ENCODE data around the gene GIMAP6.
"Not testable (repeated sequence)": the region's sequence is repeated elsewhere in the genome, so short reads cannot be mapped to it uniquely, and the experiment has no call there.

Gene GIMAP6

DNA sequence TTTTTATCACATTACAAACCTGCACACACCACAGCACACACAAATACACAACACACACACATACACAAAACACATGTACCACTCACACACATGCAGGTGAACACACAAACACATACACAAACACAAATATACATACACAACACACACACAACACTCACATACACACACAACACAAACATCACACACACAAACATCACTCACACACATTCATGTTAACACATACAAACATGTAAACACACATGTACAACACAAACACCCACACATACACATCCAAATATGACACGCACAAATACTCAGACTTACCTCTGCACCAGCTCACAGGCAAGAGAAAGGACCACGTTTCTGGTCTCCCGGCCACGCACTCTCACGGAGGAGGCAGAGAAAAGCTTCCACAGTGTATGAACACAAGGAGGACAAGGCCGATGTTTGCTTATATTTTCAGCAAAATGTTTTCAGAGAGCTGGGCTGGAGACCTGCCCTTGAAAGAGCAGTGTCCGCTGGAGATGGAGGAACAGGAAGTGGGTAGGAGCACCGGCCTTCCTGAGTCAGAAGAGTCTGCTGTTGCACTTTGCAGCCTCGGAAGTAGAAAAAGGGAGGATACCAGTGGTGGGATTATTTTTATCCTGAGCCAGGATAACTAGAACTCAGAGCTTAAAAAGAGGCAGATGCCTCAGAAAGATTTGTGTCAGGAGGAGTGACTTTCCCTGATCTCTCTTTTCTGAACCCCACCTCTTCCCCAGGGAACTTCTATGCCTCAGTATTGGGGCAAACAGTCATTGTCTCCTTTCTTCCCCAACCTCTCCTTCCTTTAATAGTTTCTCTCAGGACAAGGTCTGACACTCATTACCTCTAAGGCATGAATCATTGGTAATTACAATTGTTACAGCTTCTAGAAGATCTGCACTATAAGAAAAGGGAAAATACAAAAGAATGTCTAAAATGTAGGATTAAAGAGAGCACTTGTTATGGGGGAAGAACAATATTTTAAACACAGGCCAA lies at the start of gene GIMAP6:
GIMAP6 (minus strand) TSS at position 520 of the 999 bp plus-strand sequence. CDS start 2,243 bp downstream, outside the sequence.
- peak; percentile 59 for DNase-seq

DNA sequence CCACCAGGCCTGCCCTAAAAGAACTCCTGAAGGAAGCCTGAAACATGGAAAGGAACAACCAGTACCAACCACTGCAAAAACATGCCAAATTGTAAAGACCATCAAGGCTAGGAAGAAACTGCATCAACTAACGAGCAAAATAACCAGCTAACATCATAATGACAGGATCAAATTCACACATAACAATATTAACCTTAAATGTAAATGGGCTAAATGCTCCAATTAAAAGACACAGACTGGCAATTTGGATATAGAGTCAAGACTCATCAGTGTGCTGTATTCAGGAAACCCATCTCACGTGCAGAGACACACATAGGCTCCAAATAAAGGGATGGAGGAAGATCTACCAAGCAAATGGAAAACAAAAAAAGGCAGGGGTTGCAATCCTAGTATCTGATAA lies 48.2 kb upstream of the GIMAP6 start:
- DNase-seq, result not testable (repeated sequence)

DNA sequence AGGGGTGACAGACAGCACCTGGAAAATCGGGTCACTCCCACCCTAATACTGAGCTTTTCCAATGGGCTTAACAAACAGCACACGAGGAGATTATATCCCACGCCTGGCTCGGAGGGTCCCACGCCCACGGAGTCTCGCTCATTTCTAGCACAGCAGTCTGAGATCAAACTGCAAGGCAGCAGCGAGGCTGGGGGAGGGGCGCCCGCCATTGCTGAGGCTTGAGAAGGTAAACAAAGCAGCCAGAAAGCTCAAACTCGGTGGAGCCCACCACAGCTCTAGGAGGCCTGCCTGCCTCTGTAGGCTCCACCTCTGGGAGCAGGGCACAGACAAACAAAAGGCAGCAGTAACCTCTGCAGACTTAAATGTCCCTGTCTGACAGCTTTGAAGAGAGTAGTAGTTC lies 46.4 kb upstream of the GIMAP6 start:
- DNase-seq, result peak; percentile 67

DNA sequence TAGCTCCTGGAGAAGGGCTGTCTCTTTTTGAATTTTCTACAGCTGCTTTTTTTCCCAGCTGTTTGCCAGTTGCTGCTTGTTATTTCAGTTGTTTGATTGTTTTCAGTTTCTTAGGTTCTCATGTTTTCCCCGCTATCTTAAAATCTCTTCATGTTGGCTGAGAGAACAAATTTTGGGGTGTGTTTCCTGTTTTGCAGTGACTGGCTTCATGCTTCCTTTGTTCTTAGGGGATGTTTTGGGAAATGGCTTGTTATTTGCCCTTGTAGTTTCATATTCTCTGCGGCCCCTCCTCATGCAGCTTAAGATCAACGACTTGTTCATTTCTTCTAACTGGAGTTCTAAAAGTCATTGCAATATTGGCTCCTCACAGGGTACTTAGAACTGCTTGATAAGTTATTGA lies 44.7 kb upstream of the GIMAP6 start:
- not testable (repeated sequence) for DNase-seq

DNA sequence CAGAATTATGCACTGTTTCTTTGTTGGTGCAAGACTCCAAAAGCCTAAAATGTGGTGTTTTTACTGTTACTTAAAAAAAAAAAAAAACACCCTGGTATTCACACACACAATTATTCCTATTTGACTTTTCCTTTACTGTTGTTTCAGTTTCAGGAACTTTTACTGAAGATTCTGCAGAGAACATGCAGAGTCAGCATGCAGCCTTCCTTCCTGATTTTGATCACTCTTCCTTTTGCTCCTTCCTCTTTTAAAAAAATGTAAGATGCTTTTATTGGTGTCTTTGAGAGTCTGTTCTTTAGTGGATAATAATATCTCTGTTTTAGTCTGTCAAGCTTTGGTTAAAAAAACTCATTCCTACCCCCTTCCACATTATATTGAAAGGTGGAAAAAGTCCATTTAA lies 44.1 kb upstream of the GIMAP6 start:
- DNase-seq, result not testable (repeated sequence)

DNA sequence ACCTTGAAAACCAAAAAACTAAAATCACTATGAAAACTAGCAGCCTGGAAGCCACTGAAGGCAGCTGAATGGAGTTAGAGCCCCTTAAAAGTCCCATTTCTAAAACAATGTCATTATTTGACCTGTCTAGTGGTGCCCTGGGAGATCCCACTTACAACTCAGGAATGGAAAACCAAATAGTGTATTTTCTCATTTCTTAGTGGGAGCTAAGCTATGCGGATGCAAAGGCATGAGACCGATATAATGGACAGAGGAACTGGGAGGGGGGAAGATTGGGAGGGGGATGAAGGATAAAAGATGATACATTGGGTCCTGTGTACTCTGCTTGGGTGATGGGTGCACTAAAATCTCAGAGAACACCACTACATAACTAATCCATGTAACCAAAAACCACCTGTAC lies 43.5 kb upstream of the GIMAP6 start:
- DNase-seq, result no peak

DNA sequence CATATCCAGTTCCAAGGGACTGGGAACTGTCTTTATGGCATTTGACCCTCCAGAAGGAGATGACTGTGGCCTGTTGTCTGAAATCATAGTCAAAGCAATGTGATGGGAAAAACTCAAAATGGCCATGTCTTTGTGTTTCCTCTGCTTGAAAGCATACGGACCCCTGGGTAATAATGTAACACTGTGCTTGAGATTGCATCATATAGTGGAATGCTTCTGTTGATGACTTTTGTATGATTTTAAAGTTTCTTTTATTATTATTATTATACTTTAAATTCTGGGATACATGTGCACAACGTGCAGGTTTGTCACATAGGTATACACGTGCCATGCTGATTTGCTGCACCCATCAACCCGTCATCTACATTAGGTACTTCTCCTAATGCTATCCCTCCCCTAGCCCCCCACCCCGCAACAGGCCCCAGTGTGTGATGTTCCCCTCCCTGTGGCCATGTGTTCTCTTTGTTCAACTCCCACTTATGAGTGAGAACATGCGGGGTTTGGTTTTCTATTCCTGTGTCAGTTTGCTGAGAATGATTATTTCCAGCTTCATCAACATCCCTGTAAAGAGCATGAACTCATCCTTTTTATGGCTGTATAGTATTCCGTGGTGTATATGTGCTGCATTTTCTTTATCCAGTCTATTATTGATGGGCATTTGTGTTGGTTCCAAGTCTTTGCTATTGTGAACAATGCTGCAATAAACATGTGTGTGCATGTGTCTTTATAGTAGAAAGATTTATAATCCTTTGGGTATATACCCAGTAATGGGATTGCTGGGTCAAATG lies 39.8 kb upstream of the GIMAP6 start:
- DNase-seq, result not testable (repeated sequence)

DNA sequence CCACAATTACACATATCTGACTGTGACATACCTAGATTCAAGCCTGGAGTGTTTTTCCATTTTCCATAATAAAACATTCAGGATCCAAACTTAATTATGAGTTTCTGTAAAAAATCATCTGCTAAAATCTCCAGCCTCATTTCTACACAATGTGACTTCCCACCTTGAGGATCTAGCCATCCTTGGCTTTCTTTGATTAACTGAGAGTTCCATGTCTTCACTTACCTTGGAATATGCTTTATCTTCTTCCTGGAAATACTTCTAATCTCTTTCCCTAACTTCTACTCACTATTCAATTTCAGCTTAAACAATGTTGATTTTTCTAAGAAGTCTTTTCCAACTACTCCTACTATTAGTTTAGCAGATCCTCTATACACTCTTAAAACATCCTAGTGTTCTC lies 36.8 kb upstream of the GIMAP6 start:
- no peak for DNase-seq

DNA sequence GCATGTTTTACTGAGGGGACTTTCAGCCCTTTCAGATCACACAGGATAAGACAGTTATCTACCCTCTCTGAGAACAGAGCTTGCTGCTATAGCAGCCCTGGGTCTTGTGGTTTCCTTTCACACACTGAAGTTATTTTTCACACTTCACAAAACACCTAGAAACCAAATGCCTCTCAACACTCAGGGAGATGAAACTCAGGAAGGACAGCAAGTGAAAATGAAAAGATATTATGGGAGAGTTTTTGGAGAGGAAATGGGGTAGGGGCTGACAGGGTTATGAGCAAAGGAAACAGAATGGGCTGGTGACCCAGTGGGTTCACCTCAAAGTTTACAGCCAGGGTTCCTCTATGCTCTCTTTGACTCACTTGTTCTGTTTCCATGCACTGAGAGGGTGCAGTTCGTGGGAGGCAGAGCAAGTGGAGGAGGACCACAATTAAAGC lies 36.3 kb upstream of the GIMAP6 start:
- DNase-seq, result peak; percentile 70

DNA sequence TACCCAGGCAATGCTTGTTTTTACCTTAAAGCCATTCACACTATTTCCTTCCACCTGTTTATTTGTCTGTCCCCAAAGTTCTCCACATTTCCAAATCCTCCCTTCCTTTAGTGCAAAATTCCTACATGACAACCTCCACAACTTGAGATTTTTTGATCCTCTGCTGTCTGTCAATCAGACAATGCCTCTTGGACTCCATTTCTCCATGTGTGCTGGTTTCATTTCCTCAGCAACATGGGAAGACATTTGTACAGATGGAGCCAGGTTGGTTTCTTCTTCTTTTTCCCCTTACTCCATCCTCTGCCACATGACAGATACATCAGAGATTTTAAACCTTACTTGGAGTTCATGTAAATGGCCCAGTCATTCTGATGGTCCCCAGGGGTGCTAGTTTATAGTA lies 34.2 kb upstream of the GIMAP6 start:
- no peak for DNase-seq

DNA sequence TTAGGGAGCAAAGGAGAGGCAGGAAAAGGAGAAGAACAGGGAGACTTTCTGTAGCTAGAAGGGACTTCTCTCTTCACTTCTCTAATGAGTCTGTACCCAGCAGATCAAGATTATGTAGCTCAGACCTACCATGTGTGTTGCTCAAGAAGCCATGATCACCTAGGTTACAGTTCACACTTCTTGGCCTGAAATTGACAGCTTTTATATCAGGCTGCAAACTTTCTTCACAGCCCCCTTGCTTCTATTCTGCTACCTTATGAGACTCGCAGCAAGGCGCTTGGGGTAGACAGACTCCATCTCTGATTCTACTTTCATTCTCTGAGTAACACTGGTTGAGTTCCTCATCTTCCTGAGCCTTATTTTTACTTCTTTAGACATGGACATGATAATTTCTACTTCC lies 33.7 kb upstream of the GIMAP6 start:
- no peak for DNase-seq

DNA sequence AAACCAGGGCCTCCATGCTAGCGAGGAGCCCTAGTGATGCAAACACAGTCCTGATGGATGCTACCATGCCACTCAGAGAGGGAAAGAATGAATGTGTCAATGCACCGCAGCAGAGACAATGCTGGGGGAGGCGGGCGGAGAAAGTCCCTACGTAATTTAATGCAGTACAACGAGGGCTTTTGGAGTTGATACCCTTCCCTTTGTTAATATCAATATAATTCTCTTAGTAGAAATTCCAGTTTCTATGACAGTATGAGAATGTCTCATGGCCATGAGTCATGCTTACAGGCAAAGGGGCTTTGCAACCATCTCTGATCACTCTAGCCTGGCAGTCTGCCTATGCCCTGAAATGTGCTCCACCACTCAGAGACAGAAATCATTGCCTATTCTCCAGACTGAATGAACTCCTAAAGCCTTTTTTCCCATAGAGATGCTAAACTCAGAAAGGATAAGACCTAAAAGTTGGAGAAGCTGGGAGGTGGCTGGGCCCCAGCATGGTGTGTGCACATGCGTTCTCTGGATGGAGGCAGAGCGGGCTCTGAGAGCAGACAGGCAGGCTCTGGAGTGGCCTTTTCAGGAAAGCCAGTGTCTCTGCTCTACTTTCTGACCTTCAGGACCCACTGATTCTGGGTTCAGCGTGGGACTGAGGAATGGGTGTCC lies 33.0 kb upstream of the GIMAP6 start:
- peak; percentile 66 for DNase-seq

DNA sequence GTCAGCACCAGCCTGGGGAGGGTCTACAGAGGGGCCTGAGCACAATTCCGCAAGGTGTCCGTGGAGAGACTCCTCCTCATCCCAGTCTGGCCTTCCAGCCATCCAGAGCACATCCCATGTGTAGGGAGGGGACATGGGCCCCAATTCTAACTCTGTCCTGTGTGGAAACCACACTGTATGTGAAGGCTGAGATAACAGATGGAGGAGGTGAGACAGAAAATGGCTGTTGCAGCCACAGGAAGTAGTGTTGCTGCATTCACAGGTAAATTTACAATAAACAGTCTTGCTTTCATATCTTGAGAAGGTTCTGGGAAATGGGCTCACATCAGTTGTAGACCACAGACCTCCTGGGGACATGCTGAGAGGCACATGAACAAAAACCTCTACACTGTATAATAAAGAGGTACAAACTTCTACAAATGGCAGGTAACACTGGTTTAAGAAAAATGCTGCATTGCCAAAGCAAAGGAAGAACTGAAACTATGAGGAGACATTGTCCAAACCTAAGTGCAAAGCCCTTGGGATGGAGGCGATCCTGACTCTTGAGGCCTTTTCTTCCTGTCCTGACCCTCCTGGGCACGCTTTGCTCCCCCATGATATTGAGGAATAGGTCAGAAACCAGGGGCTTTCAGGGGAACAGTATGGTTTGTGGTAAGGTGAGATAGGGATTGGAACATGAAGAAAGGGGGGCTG lies 31.8 kb upstream of the GIMAP6 start:
- no peak for DNase-seq

DNA sequence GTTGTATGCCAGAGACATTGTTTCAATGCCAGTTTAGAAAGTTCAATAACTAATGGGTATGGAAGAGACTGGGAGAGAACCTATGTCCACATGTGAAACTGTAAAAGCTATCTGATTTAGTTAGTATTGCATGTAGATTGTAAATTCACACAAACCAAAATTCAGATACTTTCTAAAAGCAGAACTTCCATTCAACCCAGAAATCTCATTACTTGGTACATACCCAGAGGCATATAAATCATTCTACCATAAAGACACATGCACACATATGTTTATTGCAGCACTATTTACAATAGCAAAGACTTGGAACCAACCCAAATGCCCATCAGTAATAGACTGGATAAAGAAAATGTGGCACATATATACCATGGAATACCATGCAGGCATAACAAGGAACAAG lies 30.6 kb upstream of the GIMAP6 start:
- not testable (repeated sequence) for DNase-seq

DNA sequence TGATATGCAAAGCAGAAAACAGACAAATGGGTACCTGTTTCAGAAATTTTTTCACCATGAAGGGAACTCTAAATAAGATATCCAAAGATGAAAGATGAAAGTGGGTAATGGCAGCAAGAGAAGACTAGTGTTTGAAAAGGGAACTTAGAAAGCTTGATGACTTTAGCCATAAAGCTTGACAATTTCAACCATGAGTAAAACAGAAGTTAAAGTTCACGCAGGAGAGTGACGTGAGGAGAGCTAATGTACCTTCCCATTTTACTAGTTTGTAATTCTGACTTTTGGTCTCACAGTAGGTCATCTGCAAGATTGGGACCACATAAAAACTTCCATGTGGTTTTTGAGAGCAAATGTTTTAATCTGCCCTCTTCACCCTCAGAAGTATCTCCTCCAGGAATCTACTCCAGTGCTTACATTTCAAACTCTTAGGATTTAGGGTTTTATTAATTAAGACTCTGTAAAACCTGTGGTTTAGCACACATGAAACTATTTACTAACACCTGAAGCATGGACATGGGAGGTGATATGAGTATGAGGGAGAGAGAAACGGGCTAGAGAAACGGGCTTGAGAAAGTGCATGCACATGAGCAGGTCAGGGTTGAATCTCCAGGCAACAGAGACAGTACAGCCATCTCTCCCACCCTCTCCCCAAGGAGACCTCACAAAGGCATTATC lies 28.9 kb upstream of the GIMAP6 start:
- DNase-seq, result no peak

DNA sequence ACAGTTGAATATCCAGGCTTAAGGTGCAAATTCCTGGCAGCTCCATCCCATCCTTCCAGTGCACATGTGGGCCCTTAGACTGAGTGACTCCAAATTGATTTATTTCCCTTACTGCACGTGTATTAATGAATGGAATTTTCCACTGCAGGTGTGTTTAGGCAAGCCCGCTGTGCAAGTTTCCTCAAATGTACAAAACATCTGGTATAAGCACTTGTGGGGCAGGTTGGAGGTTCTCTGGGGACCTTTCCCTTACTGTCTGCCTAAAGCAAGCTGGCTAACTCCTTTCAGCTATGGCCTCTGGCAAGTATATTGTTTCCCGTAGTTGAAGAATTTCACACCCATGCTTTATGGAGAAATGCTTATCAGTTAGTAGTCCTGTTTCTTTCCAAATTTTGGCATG lies 25.3 kb upstream of the GIMAP6 start:
- no peak for DNase-seq

DNA sequence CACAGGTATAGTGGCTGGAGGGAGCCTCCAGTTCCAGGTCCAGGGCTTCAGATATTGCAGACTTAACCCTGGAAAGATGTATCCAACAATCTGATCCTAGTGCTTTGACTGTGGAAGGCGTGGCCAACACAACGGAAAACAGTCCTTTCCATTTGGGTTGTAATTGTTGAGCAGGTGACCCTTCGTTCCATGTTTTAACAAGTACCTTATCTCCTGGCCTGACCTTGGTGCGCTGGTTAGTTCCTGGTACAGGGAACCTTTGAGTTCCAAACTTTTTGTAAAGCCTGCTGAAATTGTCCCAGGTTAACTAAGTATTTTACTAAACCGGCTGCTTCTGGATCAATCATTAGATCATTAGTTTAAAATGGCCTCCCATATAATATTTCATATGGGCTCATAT lies 23.9 kb upstream of the GIMAP6 start:
- no peak for DNase-seq

DNA sequence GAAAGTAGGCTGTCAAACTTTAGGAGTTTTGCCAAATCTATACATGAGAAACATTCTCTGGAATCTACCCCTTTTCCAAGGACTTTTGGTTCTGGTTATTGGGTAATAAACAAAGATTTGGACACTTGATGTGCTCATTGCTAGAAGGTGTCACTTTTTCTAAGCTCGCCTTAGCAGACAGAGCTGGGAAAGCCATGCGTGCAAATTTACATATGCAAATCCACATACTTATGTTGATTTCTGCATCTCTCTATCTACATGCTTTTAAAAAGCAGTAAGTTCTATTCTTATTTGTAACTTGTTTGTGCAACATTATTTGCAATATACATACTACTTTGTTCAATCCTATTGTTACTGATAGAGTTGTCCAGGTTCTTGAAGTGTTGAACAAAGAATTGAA lies 22.5 kb upstream of the GIMAP6 start:
- DNase-seq, result no peak

DNA sequence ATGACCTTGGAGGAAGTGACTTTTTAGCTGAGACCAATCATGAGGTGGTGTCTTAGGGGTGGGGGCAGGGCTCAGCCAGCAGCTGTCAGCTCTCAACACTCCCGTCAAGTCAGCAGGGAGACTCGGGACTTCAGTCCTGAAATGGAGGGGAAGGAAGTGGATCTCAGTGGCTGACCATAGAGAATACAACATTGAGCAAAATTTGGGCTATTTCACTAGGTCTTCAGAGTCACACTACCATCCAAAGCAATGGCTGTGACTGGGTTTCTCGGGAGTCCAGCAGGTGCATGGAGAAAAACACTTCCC lies 16.8 kb upstream of the GIMAP6 start:
- no peak for DNase-seq

DNA sequence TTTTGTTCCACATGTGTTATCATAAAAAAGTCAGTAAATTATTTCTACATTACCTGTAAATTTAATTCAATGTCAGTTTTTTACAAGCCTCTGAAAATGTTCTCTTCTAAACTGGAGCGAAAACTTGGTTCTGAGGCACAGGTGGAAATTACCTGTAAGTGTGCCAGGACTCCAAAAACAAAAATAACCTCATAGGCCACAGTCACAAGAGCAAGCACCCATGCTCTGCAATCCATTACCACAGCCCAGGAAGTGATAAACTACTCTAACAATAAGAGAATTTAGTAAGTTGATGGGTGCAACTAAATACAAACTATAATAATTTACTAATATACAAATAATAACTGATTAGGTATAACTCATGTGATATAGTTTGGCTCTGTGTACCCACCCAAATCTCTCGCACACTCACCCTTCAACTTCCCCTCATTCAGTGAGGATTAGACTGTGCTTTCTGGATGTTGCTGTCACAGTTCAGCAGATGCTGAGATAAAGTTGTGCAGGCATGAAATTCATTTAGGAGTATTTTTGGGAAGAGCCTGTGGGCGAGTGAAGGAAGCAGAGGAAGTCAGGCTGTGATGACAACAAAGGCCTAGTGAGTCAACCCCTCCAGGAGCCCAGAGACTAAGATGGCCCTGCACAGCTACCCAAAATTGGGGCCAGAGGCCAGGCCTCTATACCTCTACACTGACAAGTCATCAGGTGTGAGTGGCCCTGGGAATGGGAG lies 16.3 kb upstream of the GIMAP6 start:
- no peak for DNase-seq

DNA sequence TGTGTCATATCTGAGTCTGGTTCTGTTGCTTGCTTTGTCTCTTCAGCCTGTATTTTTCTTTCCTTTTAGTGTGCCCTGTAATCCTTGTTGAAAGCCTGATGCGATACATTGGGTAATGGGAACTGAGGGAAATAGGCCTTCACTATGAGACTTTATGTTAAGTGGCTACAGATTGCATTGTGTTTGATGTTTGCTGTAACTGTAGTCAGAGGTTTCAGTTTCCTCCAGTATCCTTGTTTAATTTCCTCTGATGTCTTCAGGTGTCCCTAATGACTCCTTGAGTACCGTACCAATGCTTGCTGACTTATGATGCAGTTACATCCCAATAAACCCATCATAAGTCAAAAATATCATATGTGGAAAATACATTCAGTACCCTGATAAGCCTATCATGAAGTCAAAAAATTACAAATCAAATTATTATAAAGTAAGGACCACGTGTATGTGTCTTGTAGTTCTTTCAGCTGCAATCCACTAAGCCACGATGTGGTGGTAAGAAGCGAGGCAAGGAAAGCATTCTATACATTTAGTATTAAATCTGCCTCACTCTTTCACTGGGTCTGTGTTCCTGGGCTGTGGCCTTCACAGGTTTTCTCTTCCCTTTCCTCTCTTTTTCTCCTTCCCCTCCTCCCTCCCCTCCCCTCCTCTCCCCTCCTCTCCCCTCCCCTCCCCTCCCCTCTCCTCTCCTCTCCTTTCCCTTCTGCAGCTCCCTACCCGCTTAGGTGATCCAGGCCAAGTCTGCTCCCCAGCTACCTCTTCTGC lies 13.3 kb upstream of the GIMAP6 start:
- no peak for DNase-seq
